ENCODE results near the gene DEGS2. TPM values are rescaled to one million over a fixed set of nuclear protein-coding genes. Genes with fewer than 3 reads are reported as not detected.

The DEGS2 gene
- total RNA-seq, 4 donors from 2014 or later, result 0.54 to 7.6 (median 3.6) TPM

DNA sequence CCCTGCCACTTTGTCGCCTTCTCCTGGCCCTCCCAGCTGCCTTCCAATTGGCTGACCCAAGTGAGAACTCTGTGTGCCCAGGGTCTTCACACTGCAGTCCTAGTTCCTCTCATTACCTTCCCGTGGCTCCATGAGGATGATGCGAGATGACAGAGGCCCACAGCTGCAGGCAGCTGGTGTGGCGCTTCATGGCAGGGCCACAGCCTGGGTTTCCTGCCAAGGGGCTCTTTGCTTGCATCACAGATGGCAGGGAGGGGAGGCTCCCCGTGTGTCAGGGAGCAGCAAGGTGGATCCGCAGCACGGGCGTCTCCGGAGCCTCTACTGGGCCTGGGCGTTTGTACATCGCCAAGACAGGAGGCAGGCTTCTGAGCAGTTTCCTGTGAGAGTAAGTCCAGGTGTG is 28.9 kb downstream of the DEGS2 start:
- TF ChIP-seq, protein P1, sequence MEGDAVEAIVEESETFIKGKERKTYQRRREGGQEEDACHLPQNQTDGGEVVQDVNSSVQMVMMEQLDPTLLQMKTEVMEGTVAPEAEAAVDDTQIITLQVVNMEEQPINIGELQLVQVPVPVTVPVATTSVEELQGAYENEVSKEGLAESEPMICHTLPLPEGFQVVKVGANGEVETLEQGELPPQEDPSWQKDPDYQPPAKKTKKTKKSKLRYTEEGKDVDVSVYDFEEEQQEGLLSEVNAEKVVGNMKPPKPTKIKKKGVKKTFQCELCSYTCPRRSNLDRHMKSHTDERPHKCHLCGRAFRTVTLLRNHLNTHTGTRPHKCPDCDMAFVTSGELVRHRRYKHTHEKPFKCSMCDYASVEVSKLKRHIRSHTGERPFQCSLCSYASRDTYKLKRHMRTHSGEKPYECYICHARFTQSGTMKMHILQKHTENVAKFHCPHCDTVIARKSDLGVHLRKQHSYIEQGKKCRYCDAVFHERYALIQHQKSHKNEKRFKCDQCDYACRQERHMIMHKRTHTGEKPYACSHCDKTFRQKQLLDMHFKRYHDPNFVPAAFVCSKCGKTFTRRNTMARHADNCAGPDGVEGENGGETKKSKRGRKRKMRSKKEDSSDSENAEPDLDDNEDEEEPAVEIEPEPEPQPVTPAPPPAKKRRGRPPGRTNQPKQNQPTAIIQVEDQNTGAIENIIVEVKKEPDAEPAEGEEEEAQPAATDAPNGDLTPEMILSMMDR (IDR thresholded peaks at IDR 0.05), result no peak
- no peak for TF ChIP-seq POLR2A (IDR thresholded peaks at IDR 0.05)
- WGBS, 2 donors, result 93 to 95% methylated on average over 9 to 11 of the region's 11 CpGs
- DNase-seq, result no peak
- Histone ChIP-seq H3K27me3 (no peaks in the 10 kb centered on the region), H3K9me3 (no peaks in the 10 kb centered on the region), H3K4me1 (peaks cover 3 to 28% of the 10 kb centered on the region in 2 donors), H3K4me3 (replicated peaks in 1 of 3) (no peak overlapping the region), H3K36me3 (no peaks in the 10 kb centered on the region), H3K27ac (no peak overlapping the region)
- intact Hi-C loops (cut with DNase I), result no loop called here

DNA sequence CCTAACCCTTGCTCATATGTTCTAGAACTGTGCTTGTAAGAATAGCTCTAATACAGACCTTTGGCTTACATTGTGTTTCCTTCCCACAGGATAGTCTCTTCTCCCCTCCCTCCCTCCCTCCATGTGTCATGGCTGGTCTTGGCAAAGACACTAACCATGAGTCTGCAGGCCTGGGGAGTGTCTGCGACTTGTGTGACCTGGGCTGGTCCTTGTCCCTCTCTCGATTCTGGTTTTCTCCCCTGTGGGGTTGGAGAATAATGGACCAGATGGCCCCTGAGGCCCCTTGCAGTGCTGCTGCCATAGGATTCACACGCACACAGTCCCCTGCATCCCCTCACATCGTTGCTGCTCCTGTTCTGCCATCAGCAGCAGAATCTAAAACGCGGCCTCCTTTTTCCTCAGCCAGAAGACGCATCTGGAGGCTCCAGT is 30.3 kb downstream of the DEGS2 start:
- intact Hi-C loops (cut with DNase I), result no loop called here
- Histone ChIP-seq H3K4me3 (replicated peaks in 1 of 3) (no peak overlapping the region), H3K27ac (peak overlapping the region in 1 of 3 donors; percentile 39), H3K27me3 (no peaks in the 10 kb centered on the region), H3K36me3 (no peaks in the 10 kb centered on the region), H3K9me3 (no peaks in the 10 kb centered on the region), H3K4me1 (peaks cover 3 to 28% of the 10 kb centered on the region in 2 donors)
- TF ChIP-seq, protein P1 (IDR thresholded peaks at IDR 0.05), result no peak
- no peak for TF ChIP-seq POLR2A (IDR thresholded peaks at IDR 0.05)
- 73 to 75% methylated on average over 7 of the region's 7 CpGs for WGBS, 2 donors
- no peak for DNase-seq

DNA sequence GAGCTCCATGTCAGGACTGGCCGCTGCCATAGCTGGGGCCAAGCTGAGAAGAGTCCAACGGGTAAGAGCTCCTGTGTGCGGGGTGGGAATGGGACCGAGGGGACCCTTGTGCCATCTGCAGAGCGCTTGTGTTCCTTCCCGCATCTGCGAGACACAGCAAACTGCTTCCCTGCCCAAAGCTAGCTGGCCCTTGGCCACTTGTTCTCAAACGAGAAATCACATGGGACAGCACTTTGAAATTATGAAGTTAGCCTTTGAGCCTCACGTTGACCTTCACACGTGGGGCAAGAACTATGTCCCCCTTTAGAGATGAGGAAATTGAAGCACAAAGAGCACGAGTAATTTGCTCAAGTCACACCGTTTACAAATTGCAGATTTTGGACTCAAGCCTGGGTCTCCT is 30.8 kb downstream of the DEGS2 start:
- Histone ChIP-seq H3K4me3 (replicated peaks in 1 of 3) (no peak overlapping the region), H3K9me3 (no peaks in the 10 kb centered on the region), H3K27me3 (no peaks in the 10 kb centered on the region), H3K27ac (peak overlapping the region in 1 of 3 donors; percentile 13), H3K4me1 (peaks cover 3 to 28% of the 10 kb centered on the region in 2 donors), H3K36me3 (no peaks in the 10 kb centered on the region)
- WGBS, 2 donors, result 73 to 81% methylated on average over 9 to 12 of the region's 12 CpGs
- intact Hi-C loops (cut with DNase I), result no loop called here
- TF ChIP-seq, protein P1 (IDR thresholded peaks at IDR 0.05), result no peak
- TF ChIP-seq POLR2A (IDR thresholded peaks at IDR 0.05), result no peak
- no peak for DNase-seq

DNA sequence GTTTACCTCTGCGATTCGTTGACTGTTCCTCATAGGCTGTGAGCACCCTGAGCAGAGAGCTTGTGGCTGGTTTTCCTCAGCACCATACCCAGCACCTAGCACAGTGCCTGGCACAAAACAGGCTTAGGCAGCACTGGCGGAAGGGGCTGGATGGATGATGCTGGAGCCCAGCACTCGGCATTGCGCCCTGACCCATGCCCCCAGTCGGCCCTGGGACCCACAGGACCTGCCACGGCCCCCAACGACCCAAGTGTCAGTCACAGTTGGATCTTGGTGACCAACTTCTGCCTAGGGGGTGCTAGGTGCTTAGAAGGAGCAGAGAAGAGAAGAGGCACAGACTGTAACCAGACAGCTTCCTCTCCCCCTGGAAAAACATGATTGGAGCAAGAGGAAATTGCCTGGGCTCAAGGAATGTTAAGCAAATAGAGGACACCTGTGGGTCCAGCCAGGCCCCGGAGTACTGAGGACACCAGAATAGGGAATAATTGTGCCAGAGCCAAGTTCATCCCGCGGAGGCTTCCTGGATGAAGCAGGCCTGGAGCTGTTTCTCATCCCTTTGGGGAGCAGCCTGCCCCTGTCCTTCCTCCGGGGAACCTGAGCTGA is 31.5 kb downstream of the DEGS2 start:
- H3K27ac ChIP-seq, result no peak overlapping the region
- peaks cover 3 to 28% of the 10 kb centered on the region in 2 donors for H3K4me1 ChIP-seq
- H3K4me3 ChIP-seq (replicated peaks in 1 of 3), result no peak overlapping the region
- intact Hi-C loops (cut with DNase I), result no loop called here
- H3K27me3 ChIP-seq, result no peaks in the 10 kb centered on the region
- H3K36me3 ChIP-seq, result no peaks in the 10 kb centered on the region
- TF ChIP-seq, protein P1 (IDR thresholded peaks at IDR 0.05), result no peak
- no peak for TF ChIP-seq POLR2A (IDR thresholded peaks at IDR 0.05)
- DNase-seq, result no peak
- WGBS, 2 donors, result 90 to 94% methylated on average over 11 to 12 of the region's 12 CpGs
- no peaks in the 10 kb centered on the region for H3K9me3 ChIP-seq

DNA sequence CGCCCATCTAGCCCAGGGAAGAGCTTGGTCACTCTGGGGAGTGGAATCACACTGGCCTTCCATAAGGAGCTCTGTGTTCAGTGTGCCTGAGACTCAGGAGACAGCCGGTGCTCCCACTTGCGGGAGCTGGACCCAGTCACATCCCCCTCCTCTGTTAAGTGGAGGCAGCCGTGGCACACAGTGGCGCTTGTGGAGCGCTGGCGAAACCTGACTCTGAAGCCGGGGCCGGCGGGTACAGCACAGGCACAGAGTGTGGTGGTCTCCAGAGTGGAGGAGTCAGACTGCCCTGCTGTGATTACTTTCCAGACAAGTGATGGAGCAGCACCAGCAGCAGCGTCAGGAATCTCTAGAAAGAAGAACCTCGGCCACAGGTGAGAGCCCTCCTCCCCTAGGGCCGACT is 33.0 kb downstream of the DEGS2 start:
- TF ChIP-seq, protein P1 (IDR thresholded peaks at IDR 0.05), result no peak
- no peak for TF ChIP-seq POLR2A (IDR thresholded peaks at IDR 0.05)
- Histone ChIP-seq H3K27me3 (no peaks in the 10 kb centered on the region), H3K36me3 (no peaks in the 10 kb centered on the region), H3K27ac (no peak overlapping the region), H3K4me3 (replicated peaks in 1 of 3) (no peak overlapping the region), H3K4me1 (peaks cover 3 to 19% of the 10 kb centered on the region in 2 donors), H3K9me3 (no peaks in the 10 kb centered on the region)
- 88% methylated on average over 8 to 12 of the region's 13 CpGs for WGBS, 2 donors
- intact Hi-C loops (cut with DNase I), result no loop called here
- no peak for DNase-seq

All from thyroid gland (tissue), 4 donors.